GM18520 (cell line): ENCODE measurements around the gene ZDHHC5.

ENCODE experiments used
- ATAC-seq: cut with Tn5 transposase; IDR thresholded peaks from one replicate; pipeline ENCODE4 v1.9.1; 2021; ENCODE audit not compliant: unreplicated experiment

The ZDHHC5 gene

GRCh38 chr11:57667736-57668433 lies at the start of gene ZDHHC5:
Gene ZDHHC5 (plus strand): TSS chr11:57668114. CDS start chr11:57673091, 4,977 bp downstream.
- ATAC-seq: peak; percentile 84

- no peak for ATAC-seq
These were observed 49.5 kb upstream of the ZDHHC5 start for GRCh38 chr11:57618438-57618837.

GRCh38 chr11:57619331-57619730 lies 48.6 kb upstream of the ZDHHC5 start:
- no peak for ATAC-seq

GRCh38 chr11:57620467-57620866 lies 47.4 kb upstream of the ZDHHC5 start:
- no peak for ATAC-seq

- ATAC-seq: no peak
These were observed 45.7 kb upstream of the ZDHHC5 start for GRCh38 chr11:57622263-57622662.

GRCh38 chr11:57624864-57625263 lies 43.0 kb upstream of the ZDHHC5 start:
- no peak for ATAC-seq

GRCh38 chr11:57626895-57627294 lies 41.0 kb upstream of the ZDHHC5 start:
- ATAC-seq: no peak

- no peak for ATAC-seq
These were observed 37.7 kb upstream of the ZDHHC5 start for GRCh38 chr11:57630171-57630570.

GRCh38 chr11:57632116-57632515 lies 35.8 kb upstream of the ZDHHC5 start:
- ATAC-seq: no peak

- no peak for ATAC-seq
These were observed 34.4 kb upstream of the ZDHHC5 start for GRCh38 chr11:57633394-57634070.

GRCh38 chr11:57634311-57634710 lies 33.6 kb upstream of the ZDHHC5 start:
- ATAC-seq: no peak

- ATAC-seq: no peak
These were observed 32.7 kb upstream of the ZDHHC5 start for GRCh38 chr11:57635246-57635645.

- no peak for ATAC-seq
These were observed 30.3 kb upstream of the ZDHHC5 start for GRCh38 chr11:57637626-57638004.

- ATAC-seq: no peak
These were observed 29.7 kb upstream of the ZDHHC5 start for GRCh38 chr11:57638005-57638781.

- ATAC-seq: no peak
These were observed 29.0 kb upstream of the ZDHHC5 start for GRCh38 chr11:57638811-57639320.

- ATAC-seq: no peak
These were observed 28.4 kb upstream of the ZDHHC5 start for GRCh38 chr11:57639321-57640067.

GRCh38 chr11:57640068-57640800 lies 27.7 kb upstream of the ZDHHC5 start:
- no peak for ATAC-seq

GRCh38 chr11:57641011-57641807 lies 26.7 kb upstream of the ZDHHC5 start:
- ATAC-seq: no peak

- no peak for ATAC-seq
These were observed 24.1 kb upstream of the ZDHHC5 start for GRCh38 chr11:57643802-57644201.
